ENCODE results near the gene ZSCAN30.

ZSCAN30 gene

GRCh38 chr18:35278969-35279368 is 11.1 kb downstream of the ZSCAN30 start:
- no peak for DNase-seq

- DNase-seq, result no peak
Observed at GRCh38 chr18:35278085-35278484, 11.9 kb downstream of the ZSCAN30 start.

- no peak for DNase-seq
Observed at GRCh38 chr18:35277633-35278032, 12.4 kb downstream of the ZSCAN30 start.

GRCh38 chr18:35276267-35276666 is 13.8 kb downstream of the ZSCAN30 start:
- DNase-seq, result no peak

- DNase-seq, result no peak
Observed at GRCh38 chr18:35271656-35272055, 18.4 kb downstream of the ZSCAN30 start.

- peak in 1 of 3 donors; percentile 18 for DNase-seq
Observed at GRCh38 chr18:35268821-35269220, 21.2 kb downstream of the ZSCAN30 start.

GRCh38 chr18:35267809-35268208 is 22.2 kb downstream of the ZSCAN30 start:
- DNase-seq, result no peak

- peak; percentile 26 to 41 (median 29) for DNase-seq
Observed at GRCh38 chr18:35267161-35267651, 22.8 kb downstream of the ZSCAN30 start.

GRCh38 chr18:35264409-35264808 is 25.6 kb downstream of the ZSCAN30 start:
- DNase-seq, result no peak

- DNase-seq, result no peak
Observed at GRCh38 chr18:35256947-35257346, 33.1 kb downstream of the ZSCAN30 start.

GRCh38 chr18:35253655-35254287 is 36.3 kb downstream of the ZSCAN30 start:
- DNase-seq, result no peak

GRCh38 chr18:35252466-35252865 is 37.6 kb downstream of the ZSCAN30 start:
- DNase-seq, result no peak

GRCh38 chr18:35248429-35248828 is 41.6 kb downstream of the ZSCAN30 start:
- DNase-seq, result no peak

- DNase-seq, result no peak
Observed at GRCh38 chr18:35247412-35248249, 42.4 kb downstream of the ZSCAN30 start.

GRCh38 chr18:35246831-35247230 is 43.2 kb downstream of the ZSCAN30 start:
- DNase-seq, result no peak

GRCh38 chr18:35245719-35246317 is 44.2 kb downstream of the ZSCAN30 start:
- DNase-seq, result no peak

- DNase-seq, result no peak
Observed at GRCh38 chr18:35244671-35245070, 45.4 kb downstream of the ZSCAN30 start.

GRCh38 chr18:35242426-35242825 is 47.6 kb downstream of the ZSCAN30 start:
- no peak for DNase-seq

GRCh38 chr18:35241448-35241804 is 48.6 kb downstream of the ZSCAN30 start:
- no peak for DNase-seq

GRCh38 chr18:35240664-35241447 is 49.2 kb downstream of the ZSCAN30 start, which contains the start of gene ZNF397:
Gene ZNF397, plus strand, starts transcription at chr18:35241034. Its CDS starts 1,437 bp downstream, at chr18:35242471.
- peak; percentile 99 for DNase-seq

GRCh38 chr18:35239314-35239713 is 50.7 kb downstream of the ZSCAN30 start:
- DNase-seq, result no peak

GRCh38 chr18:35236571-35237363 is 53.3 kb downstream of the ZSCAN30 start:
- no peak for DNase-seq

All from suppressor macrophage treated with lipopolysaccharide for 1 hour (primary cell).